HG02678 (cell line): ENCODE data around the gene SURF6.
"Not testable (repeated sequence)": the region's sequence is repeated elsewhere in the genome, so short reads cannot be mapped to it uniquely, and the experiment has no call there.

Experiments used
- ATAC-seq: cut with Tn5 transposase; IDR thresholded peaks from one replicate; pipeline ENCODE4 v1.9.1; 2021; ENCODE audit warnings: mild to moderate bottlenecking, moderate library complexity; ENCODE audit not compliant: unreplicated experiment

SURF6 gene

DNA sequence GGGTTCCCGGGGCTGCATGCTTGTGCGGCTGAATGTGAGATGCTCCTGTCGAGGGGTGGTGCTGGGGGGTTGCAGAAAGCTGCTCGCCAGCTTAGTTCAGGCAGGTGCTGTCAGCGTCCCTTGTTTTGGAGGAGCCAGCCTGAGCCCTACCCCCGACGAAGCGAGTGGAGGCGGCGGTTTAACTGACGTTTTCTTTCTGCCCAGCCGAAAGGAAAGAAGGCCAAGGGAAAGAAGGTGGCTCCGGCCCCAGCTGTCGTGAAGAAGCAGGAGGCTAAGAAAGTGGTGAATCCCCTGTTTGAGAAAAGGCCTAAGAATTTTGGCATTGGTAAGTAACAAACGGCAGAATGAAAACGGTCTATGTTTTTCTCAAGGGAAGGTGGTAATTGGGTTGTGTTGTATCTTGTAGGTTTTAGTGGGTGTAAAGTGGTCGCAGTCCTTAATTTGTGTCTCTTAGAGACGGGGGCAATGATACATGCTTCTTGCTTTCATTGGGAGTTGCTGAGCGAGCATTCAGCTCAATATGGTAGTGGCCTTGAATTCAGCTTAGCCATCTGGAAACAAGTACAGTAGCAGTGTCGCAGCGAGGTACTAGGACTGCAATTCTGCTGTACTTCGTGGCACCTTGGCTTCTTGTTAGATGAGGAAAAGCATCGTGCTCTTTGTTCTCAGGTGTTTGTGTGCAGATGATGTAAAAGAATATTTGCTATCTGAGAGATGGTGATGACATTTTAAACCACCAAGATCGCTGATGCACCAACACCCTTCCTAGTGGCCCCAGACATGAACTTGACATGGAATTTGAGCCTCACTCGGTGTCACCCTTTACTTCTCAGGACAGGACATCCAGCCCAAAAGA is 13.0 kb upstream of the SURF6 start:
- ATAC-seq: no peak

DNA sequence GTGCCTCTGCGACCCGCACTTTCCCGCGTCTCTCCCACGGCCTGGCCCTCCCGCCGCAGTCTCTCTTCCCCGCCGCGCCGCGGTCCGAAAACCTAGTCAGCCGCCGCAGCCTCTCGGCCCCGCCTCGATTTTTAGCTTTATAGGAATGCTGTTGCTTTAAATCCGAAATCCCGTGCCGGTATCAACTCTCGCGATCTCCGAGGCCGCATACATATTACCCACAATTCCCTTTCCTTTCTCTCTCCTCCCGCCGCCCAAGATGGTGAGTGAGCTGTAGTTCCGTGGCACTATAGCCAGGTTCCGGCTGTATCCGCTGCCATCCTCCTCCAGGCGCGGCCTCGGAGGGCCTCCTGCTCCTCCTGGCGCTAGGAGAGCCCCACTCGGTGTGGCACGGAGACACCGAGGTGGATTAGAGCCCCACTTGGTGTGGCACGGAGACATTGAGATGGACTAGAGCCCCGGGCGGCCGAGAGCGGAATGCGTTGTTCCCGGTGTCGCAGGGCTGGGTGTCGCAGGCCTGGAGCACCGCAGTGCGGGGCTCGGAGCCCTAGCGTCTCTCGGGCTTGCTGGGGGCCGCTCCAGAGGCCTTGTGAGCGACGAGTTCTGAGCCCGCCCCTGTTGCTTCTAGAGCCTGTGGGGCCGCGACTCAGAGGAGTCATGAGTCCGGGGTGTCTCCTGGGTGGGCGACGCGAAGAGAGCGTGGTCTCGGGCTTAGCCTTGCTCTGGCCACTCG is 12.2 kb upstream of the SURF6 start, which contains the start of the genes MED22 and RPL7A:
TSS of gene MED22 (minus strand) at position 147 of the 733 bp plus-strand sequence. CDS start 1,469 bp downstream, outside the sequence.
TSS of gene RPL7A (plus strand) at position 234 of the 733 bp plus-strand sequence. CDS start at position 260, 26 bp downstream.
- peak; percentile 79 for ATAC-seq

DNA sequence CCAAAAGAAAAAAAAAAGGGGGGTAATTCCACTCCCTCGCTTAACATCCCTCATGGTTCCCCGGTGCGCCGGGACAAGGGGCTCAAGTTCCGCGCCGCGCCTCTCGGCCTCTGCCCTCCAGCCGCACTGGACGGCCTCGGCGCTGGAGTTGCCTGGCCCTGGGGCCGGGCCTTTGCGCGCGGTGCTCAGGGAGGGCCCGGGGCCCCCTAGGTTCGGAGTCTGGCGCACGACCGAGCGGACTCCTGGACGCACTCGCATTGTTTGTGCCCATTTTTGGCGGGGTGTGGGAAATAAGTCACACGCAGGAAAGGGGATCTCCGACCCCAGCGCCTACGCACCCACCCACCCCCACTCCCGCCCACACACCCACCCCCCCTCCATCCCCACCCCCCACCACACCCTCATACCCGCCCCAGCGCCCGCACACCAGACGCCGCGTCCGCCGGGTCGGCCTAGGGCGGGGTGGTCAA is 11.6 kb upstream of the SURF6 start:
- ATAC-seq: peak; percentile 27

DNA sequence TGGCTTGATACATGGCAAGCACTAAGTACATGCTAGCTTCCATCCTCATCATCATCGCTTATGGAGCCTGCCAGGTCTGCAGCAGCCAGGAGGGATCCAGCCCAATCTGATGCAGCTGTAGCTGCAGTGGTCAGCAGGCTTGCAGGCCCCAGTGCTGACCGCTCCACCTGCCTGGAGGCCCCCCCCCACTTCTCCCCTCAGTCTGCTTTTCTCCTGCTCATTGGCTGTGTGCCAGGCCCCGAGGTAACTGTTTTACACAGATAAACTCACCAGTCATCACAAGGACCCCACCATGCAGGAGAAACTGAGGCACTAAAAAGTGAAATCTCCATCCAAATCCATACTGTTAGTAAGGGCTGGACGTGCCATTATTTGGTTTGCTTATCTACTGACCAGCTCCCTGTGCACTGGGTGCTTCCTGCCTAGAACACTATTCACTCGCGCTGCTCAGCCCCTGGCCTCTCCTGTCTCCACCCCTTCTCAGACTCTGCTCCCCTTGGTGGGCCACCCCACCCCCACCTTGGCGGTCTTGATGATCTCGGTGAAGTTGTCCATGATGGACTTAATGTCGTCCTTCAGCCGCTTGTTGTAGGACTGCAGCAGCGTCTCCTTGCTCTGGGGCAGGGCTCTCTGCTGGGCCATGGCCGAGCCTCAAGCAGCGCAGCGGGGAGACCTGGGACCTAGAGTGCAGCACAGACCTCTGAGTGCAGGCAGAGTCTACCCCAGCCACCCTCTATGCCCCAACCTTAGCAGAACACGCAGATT is 10.2 kb upstream of the SURF6 start:
- ATAC-seq: no peak

DNA sequence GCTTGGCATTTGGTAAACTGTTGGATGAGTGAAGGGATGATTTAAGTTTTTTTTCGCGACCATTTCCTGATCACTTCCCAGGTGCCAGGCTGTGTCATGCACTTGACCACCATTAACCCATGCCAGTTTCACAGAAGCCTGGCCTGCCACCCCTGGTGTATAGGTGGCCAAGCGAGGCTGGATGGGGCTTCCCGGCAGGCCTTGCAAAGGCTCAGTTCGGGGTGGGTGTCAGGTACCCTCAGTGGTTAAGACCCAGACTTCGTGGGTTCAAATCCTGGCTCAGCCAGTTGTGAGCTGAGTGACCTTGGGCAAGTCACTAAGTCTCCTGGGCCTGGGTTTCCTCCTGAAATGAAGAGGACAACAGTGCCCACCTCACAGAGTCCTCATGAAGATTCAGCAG is 9.6 kb upstream of the SURF6 start:
- ATAC-seq: no peak

DNA sequence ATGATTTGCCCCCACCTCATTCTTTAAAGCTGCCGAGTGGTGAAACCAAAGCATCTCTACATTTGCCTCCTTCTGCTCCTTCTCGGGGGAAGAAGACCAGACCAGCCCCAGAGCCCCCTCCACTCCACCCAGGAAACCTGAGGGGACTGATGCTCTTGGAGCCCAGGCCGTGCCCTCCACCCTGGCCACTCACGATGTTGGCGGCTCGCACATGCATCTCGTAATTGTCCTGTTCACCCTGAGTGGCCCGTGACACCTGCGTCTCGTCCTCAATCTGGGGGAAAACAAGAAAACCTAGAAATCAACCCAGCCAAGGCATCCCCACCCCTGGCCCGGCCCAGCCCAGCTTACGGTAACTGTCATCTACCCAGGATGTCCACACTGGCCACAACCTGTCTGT is 9.0 kb upstream of the SURF6 start:
- no peak for ATAC-seq

DNA sequence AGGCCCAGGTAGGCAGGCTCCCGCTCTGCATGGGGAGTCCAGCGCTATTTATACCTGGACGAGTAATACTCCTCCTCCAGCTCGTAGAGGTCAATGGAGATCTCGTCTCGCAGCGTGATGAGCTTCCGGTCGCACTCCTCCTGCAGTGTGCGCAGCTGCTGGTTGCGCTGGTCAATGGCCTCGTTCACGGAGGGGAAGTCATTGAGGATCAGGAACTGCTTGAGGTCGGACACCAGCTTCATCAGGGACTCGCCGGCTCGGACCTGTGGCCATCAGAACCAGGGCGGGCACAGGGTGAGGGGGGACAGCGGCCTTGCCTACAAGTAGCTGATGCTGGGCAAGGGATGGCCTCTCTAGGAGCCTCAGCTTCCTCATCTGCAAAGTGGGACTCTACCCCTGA is 8.1 kb upstream of the SURF6 start:
- ATAC-seq: no peak

DNA sequence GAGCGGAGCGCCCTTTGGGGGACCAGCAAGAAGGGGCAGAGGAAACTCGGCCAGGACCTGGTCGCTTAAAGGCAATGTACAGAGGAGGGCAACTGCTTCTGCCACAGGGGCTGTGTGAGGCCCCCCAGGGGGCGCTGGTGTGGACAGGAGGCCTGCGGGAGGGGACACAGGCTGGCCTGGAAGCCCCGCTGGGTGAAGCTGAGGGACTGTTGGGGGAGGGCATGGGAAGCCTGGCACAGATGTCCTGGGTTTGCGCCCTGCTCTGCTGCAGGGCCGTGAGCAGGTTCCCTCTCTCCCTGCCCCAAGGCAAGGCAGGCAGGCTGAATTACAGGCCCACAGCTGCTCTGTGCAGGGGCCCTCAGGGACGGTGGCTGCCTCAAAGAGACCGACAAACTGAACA is 6.6 kb upstream of the SURF6 start:
- ATAC-seq: no peak

DNA sequence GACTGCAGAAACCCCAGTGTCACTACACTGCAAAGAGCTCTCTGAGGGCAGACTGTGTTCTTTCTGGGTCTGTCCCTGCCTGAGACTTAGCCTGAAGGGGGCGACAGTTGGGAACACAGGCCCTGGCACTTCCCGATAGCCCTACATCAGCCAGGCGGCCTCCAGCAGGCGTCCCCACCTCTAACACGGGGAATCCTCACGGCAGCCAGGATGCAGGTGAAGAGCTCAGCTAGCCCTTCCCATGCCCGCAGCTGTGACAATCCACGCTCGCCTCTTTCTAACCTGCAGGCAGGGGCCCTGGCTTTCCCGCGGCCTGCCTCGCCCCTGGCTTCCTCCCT is 6.0 kb upstream of the SURF6 start:
- no peak for ATAC-seq

DNA sequence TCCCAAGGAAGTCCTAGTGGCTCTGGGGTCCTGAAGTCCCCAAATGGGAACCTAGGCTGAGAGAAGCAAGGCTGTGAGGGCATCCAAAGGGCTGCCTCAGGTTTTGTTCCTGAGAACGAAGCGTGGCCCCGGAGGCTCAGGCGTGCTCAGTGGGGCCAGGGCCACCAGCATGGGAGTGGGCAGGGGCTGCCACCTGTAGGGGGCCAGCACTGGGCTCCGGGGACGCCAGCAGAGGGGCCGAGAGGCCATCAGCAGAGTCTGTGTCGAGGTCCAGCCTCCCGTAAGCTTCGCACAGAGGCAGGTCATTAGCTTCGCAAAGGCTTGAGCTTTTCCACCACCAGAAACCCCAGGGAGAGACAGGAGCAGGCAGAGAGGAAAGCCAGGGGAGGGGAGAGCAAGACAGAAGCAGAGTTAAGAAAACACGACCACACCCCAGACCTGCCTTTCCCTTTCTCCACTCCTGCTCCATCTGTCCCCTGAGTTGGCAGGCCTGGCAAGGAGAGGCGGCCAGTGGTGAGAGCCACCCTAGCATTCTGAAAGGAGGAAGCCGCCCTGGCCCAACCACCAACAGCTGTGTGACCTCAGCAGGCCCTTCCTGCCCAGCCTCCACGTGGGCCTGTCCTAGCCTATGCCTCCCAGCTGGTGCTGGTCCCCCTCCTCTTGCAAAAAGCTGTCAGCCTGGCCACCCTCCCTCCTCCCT is 5.5 kb upstream of the SURF6 start:
- no peak for ATAC-seq

DNA sequence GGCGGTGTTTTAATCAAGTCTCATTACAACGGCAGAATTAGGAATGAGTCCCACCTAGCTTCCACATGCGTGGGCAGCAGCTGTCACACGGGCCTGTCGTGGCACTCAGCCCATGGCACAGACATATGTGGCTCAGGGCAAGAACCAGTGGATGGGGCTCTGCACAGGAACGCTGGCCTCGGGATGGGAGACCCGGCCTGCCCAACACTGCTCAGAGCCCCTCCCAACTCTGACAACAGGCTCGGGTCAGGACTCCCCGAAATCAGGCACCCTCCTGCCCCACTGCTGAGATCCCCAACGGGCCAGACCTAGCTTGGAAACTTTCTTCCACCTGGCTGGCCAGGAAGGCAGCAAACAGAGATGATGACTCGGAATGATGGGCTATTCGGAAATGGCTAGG is 4.9 kb upstream of the SURF6 start:
- ATAC-seq: no peak

DNA sequence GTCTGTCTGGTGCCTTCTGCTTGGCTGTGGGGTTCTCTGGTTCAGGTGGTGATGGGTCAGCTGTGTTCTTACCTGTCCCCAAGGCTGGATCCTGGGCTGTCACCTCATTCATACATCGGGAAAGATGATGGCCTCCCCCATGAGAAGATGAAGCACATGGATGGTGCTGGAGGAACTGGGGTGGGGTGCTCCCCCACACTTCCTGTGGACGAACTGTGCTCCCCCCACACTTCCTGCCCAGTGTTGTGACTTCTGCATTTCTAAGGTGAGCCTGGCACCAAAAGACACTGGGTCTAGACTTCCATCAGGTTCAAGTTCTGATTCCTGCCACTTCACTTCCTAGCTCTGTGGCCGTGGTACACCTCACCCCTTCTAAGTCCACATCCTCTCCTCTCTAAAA is 4.3 kb upstream of the SURF6 start:
- no peak for ATAC-seq

DNA sequence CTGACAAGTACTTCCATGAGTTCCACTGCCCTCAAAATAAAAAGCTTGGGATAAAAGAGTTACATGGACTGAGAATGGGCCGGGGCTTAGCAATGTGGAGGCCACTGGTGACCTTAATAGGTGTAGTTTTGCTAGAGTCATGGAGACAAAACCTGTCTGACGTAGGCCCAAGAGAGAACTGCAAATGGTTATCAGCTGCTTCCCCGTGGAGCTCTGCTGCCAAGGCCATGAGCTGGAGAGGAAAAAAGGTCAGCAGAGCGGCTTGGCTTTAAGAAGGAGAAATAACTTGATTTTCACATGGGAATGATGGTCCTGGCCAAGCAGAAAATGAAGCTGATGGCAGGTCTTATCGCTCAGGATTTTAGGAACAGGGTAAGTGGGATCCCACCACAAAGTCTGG is 3.7 kb upstream of the SURF6 start:
- ATAC-seq: no peak

DNA sequence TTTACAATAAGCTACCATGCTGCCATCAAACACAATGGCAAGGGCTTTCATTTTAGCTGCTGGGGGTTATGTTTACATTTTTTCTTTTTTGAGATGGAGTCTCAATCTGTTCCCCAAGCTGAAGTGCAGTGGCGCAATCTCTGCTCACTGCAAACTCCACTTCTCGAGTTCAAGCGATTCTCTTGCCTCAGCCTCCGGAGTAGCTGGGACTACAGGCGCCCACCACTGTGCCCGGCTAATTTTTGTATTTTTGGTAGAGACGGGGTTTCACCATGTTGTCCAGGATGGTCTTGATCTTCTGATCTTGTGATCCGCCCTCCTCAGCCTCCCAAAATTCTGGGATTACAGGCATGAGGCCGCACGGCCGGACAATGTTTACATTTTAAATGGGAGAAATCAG is 1.1 kb downstream of the SURF6 start:
- not testable (repeated sequence) for ATAC-seq

DNA sequence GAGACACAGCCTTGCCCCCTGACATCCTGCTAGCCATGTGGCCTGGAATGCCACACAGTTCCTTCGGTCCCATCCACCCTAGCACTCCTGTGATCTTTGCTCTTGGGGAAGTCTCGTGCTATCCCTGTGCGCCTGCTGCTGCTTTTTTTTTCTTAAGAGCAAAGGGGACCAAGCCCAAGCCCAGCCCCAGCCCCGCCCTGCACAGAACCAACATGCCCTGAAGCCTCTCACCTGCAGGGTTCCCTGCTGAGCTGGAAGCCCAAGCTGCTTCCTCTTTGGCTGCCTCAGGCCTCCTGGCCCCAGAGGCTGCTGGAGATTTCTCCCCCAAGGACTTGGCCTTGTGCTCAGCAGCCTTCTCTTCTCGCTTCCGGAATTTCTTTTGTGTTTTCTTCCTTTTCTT is 1.8 kb downstream of the SURF6 start:
- no peak for ATAC-seq

DNA sequence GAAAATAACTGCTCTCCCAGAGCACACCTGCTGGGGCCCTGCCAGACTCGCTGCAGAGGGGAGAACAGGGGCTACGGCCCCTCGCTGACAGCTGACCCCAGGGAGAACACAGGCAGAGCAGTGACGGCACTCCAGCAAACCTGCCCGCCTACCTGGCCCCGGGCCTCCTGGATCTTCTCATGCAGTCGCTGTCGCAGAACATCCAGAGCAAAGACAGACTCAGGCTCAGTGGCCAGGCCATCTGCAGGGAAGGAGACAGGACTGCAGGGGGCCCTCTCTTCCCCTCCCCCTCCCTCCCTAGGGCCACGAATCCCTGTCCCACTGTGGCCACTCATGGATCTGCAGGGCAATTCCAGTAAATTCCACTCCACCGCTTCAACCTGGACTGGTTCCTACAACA is 2.4 kb downstream of the SURF6 start:
- no peak for ATAC-seq

DNA sequence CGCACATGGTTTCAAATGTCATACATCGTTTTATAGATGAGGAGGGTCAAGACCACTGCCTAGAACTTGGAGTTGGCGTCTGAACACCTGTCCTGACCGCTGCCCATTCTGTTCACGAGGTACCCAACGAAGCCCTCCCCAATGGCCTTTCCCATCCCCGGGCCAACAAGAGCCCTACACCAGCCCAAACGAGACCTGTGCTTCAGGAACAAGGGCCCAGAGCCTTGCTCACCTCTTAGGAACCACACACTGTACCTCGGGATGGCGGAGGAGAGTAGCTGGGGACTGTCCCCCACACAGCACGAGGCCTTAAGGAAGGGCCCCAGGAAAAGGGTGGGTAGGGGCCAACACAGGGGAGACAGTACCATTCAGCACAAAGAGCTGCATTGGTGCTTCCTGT is 3.0 kb downstream of the SURF6 start:
- no peak for ATAC-seq

DNA sequence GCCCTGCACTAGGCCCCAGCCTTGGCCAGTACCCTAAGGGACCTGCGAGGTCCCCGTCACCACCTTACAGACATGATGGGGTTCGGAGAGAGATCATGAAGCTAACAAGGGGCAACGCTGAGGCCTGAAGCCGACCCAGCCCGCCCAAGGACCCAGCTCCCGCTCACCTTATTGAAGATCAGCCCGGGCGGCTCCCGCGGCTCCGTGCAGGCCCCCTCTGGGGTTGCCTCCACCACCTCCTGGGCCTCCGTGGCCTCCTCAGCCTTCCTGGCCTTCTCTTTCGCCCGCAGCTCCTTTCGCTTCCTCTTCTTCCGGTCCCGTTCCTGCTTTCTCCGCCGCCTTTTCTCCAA is 3.6 kb downstream of the SURF6 start:
- no peak for ATAC-seq

DNA sequence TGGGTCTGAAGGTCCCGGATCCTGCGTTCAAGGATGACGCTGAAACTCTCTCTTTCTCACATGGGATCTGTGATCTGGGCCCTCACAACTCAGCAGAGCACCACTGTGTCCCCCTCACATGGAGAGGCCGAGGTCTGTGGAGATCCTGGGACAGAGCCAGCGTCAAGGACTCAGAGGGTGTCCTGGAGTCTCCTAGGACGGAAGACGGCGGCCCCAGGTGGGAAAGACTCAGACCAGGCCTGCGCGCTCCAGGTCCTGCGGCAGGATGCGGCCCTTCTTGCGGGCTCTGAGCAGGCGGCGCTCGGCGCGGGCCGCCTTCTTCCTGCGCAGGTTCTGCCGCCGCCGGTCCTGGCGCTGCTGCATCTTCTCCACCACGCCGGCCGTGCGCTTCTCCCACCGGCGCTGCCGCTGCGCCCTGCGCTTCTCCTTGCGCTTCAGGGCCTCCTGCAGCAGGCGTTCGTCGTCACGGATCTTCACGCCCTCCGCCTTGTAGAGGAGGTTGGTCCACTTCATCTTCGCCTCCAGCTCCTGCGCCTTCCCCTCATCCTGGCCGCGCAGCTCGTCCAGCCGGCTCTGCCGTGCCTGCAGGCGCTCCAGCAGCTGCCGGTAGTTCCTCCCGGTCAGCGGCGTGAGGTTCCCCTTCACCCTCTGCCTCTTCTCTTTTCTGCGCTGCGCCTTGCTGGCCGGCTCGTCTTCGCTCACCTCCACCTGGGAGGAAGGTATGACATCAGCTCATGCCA is 4.2 kb downstream of the SURF6 start:
- ATAC-seq: no peak

DNA sequence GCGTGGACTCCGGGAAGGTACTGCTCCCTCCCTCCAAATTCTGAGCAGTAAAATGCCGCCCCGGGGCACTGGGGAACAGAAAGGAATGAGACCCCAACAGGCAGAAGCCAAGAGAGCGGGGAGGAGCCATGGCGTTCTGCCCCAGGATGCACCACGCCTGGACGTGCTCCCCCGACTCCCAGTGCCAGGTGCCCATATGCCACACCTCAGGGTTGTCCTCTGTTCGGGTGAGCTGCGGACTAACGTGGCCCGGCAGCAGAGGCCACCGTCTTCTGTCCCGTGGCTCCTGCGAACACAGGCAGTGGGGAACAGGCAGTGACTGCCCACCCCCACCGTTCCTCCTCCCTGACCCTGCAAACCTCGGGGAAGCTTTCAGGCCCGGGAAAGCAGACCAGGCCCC is 4.8 kb downstream of the SURF6 start:
- ATAC-seq: no peak
